Effector memory CD4-positive, alpha-beta T cell (primary cell): ENCODE measurements around the gene ZGPAT.
A peak's percentile ranks its signal among the peaks of the same experiment; 100 is the strongest.

Experiments
- DNase-seq, 3 donors: peaks; one replicate each; pipeline ENCODE4 v3.0.0-alpha.2; 2020
- H3K27ac ChIP-seq: 2 replicates; pipeline ENCODE4 v1.7.0; 2013; ENCODE audit warnings: mild to moderate bottlenecking, low read length, moderate library complexity; ENCODE audit not compliant: insufficient read depth, poor library complexity, severe bottlenecking
- H3K27me3 ChIP-seq: replicated peaks from 2 replicates; pipeline ENCODE4 v1.7.0; 2013; ENCODE audit warnings: mild to moderate bottlenecking, low read length; ENCODE audit not compliant: insufficient read depth, control insufficient read depth, poor library complexity, severe bottlenecking
- H3K36me3 ChIP-seq: 2 replicates; pipeline ENCODE4 v1.7.0; 2013; ENCODE audit warnings: mild to moderate bottlenecking, low read length, moderate library complexity; ENCODE audit not compliant: control insufficient read depth, insufficient read depth
- H3K4me1 ChIP-seq: 2 replicates; pipeline ENCODE4 v1.7.0; 2013; ENCODE audit warnings: low read length, mild to moderate bottlenecking; ENCODE audit not compliant: control insufficient read depth, insufficient read depth, poor library complexity, severe bottlenecking
- H3K4me3 ChIP-seq: 2 replicates; pipeline ENCODE4 v1.7.0; 2013; ENCODE audit warnings: low read length, low read depth, mild to moderate bottlenecking; ENCODE audit not compliant: insufficient read depth, poor library complexity, severe bottlenecking
- H3K9me3 ChIP-seq: 2 replicates; pipeline ENCODE4 v1.7.0; 2013; ENCODE audit warnings: mild to moderate bottlenecking, low read length, moderate library complexity; ENCODE audit not compliant: control insufficient read depth

ZGPAT gene

GRCh38 chr20:63741354-63741675, 33.5 kb downstream of the ZGPAT start:
- H3K27me3 ChIP-seq, result no peaks in the 10 kb centered on the region
- no peaks in the 10 kb centered on the region for H3K9me3 ChIP-seq
- peaks cover 21% of the 10 kb centered on the region for H3K4me1 ChIP-seq
- peak overlapping the region; percentile 67 for H3K27ac ChIP-seq
- H3K36me3 ChIP-seq, result peaks cover 25% of the 10 kb centered on the region
- DNase-seq, result no peak
- H3K4me3 ChIP-seq, result peak overlapping the region; percentile 66

GRCh38 chr20:63741676-63742380, 34.0 kb downstream of the ZGPAT start:
- no peak for DNase-seq
- Histone ChIP-seq H3K4me1 (peaks cover 21% of the 10 kb centered on the region), H3K9me3 (no peaks in the 10 kb centered on the region), H3K36me3 (peaks cover 25% of the 10 kb centered on the region), H3K4me3 (no peak overlapping the region), H3K27me3 (no peaks in the 10 kb centered on the region), H3K27ac (peak overlapping the region; percentile 67)

- no peak for DNase-seq
- Histone ChIP-seq H3K36me3 (peaks cover 25% of the 10 kb centered on the region), H3K4me3 (no peak overlapping the region), H3K27ac (no peak overlapping the region), H3K27me3 (no peaks in the 10 kb centered on the region), H3K4me1 (peaks cover 21% of the 10 kb centered on the region), H3K9me3 (no peaks in the 10 kb centered on the region)
Observed at GRCh38 chr20:63742381-63743024, 34.7 kb downstream of the ZGPAT start.

- H3K27me3 ChIP-seq, result no peaks in the 10 kb centered on the region
- no peak overlapping the region for H3K4me3 ChIP-seq
- H3K4me1 ChIP-seq, result peaks cover 18% of the 10 kb centered on the region
- H3K27ac ChIP-seq, result no peak overlapping the region
- no peaks in the 10 kb centered on the region for H3K9me3 ChIP-seq
- H3K36me3 ChIP-seq, result peaks cover 25% of the 10 kb centered on the region
- DNase-seq, result no peak
Observed at GRCh38 chr20:63743210-63743970, 35.6 kb downstream of the ZGPAT start.

GRCh38 chr20:63744158-63744557, 36.3 kb downstream of the ZGPAT start:
- no peak overlapping the region for H3K27ac ChIP-seq
- H3K27me3 ChIP-seq, result no peaks in the 10 kb centered on the region
- peaks cover 10% of the 10 kb centered on the region for H3K4me1 ChIP-seq
- DNase-seq, result no peak
- no peaks in the 10 kb centered on the region for H3K9me3 ChIP-seq
- H3K4me3 ChIP-seq, result no peak overlapping the region
- H3K36me3 ChIP-seq, result peaks cover 25% of the 10 kb centered on the region

- Histone ChIP-seq H3K27ac (no peak overlapping the region), H3K9me3 (no peaks in the 10 kb centered on the region), H3K4me1 (peaks cover 10% of the 10 kb centered on the region), H3K27me3 (no peaks in the 10 kb centered on the region), H3K36me3 (peaks cover 25% of the 10 kb centered on the region), H3K4me3 (no peak overlapping the region)
- no peak for DNase-seq
Observed at GRCh38 chr20:63744574-63745423, 37.0 kb downstream of the ZGPAT start.

- Histone ChIP-seq H3K4me3 (no peak overlapping the region), H3K36me3 (peaks cover 25% of the 10 kb centered on the region), H3K9me3 (no peaks in the 10 kb centered on the region), H3K27ac (no peak overlapping the region), H3K27me3 (no peaks in the 10 kb centered on the region), H3K4me1 (peaks cover 16% of the 10 kb centered on the region)
- no peak for DNase-seq
Observed at GRCh38 chr20:63745424-63745805, 37.6 kb downstream of the ZGPAT start.

GRCh38 chr20:63745961-63746731, 38.3 kb downstream of the ZGPAT start:
- H3K27ac ChIP-seq, result no peak overlapping the region
- peaks cover 24% of the 10 kb centered on the region for H3K36me3 ChIP-seq
- H3K4me1 ChIP-seq, result peaks cover 18% of the 10 kb centered on the region
- H3K4me3 ChIP-seq, result no peak overlapping the region
- H3K27me3 ChIP-seq, result no peaks in the 10 kb centered on the region
- DNase-seq, result no peak
- H3K9me3 ChIP-seq, result no peaks in the 10 kb centered on the region

GRCh38 chr20:63746751-63747315, 39.0 kb downstream of the ZGPAT start:
- Histone ChIP-seq H3K9me3 (no peaks in the 10 kb centered on the region), H3K36me3 (peaks cover 17% of the 10 kb centered on the region), H3K4me1 (peaks cover 22% of the 10 kb centered on the region), H3K4me3 (no peak overlapping the region), H3K27me3 (no peaks in the 10 kb centered on the region), H3K27ac (no peak overlapping the region)
- DNase-seq, result no peak
